Measurements from ENCODE around the gene GDNF. TPM values are rescaled to one million over a fixed set of nuclear protein-coding genes. Genes with fewer than 3 reads are reported as not detected.

Gene GDNF
- total and polyA plus RNA-seq, 2 donors (not counting 1 experiment from before 2014, with no cell fraction given) = not detected

- no peaks in the 10 kb centered on the region for H4K20me1 ChIP-seq (ENCODE audit: control insufficient read depth, insufficient read depth, low read length, poor library complexity, severe bottlenecking)
- no peaks in the 10 kb centered on the region for H3K4me1 ChIP-seq (ENCODE audit: control insufficient read depth in 2 of 2, insufficient read depth in 2 of 2, low read length in 2 of 2)
- DNase-seq (no peak), ATAC-seq (ENCODE audit: low read depth) (no peak)
- no peak overlapping the region for H3K9ac ChIP-seq (ENCODE audit: low read length)
- no peaks in the 10 kb centered on the region for H3K79me2 ChIP-seq (ENCODE audit: control insufficient read depth, insufficient read depth, low read length)
- intact Hi-C loops (cut with micrococcal nuclease) = no loop called here
- Mint-ChIP-seq H3K9me3 (ENCODE audit: insufficient read depth) (peaks cover 8% of the 10 kb centered on the region), H3K4me1 (no peaks in the 10 kb centered on the region), H3K27me3 (peaks cover 11% of the 10 kb centered on the region), H3K4me3 (no peak overlapping the region), H3K27ac (no peak overlapping the region)
- ChIA-PET POLR2A (no interaction called here), CTCF (no interaction called here)
- TF ChIP-seq EZH2 (IDR thresholded peaks at IDR 0.05; ENCODE audit: borderline replicate concordance, insufficient read depth, low read depth, low read length, poor library complexity, severe bottlenecking) (no peak), CTCF (IDR thresholded peaks at IDR 0.05) (no peak)
- H3K27ac ChIP-seq (ENCODE audit: low read length in 2 of 2) = no peak overlapping the region
- WGBS (ENCODE audit: insufficient coverage) = 92% methylated on average over 4 of the region's 6 CpGs
- H3K9me3 ChIP-seq (ENCODE audit: control extremely low read depth in 1 of 3, control insufficient read depth in 2 of 3, insufficient read depth in 1 of 3, low read length in 2 of 3) = peaks cover 0 to 12% (median 0%) of the 10 kb centered on the region in 3 donors
- no peak overlapping the region for H2AFZ ChIP-seq (ENCODE audit: insufficient read depth, low read depth, low read length, poor library complexity, severe bottlenecking)
- H3K4me2 ChIP-seq (replicated peaks; ENCODE audit: low read depth, low read length, poor library complexity, severe bottlenecking) = no peak overlapping the region
- H3K4me3 ChIP-seq (ENCODE audit: control extremely low read depth in 1 of 5, extremely low read depth in 1 of 5, insufficient read depth in 1 of 5, low read depth in 2 of 5, low read length in 4 of 5) = no peak overlapping the region
- H3K36me3 ChIP-seq (replicated peaks in 1 of 2; ENCODE audit: control extremely low read depth in 1 of 2, control insufficient read depth in 1 of 2, extremely low read depth in 1 of 2, insufficient read depth in 2 of 2, low read length in 1 of 2) = no peaks in the 10 kb centered on the region
- H3K27me3 ChIP-seq (replicated peaks in 1 of 4; ENCODE audit: control extremely low read depth in 1 of 4, control insufficient read depth in 3 of 4, insufficient read depth in 4 of 4, low read length in 3 of 4) = no peaks in the 10 kb centered on the region
These were observed 52.1 kb downstream of the GDNF start for GRCh38 chr5:37787742-37788141.

GRCh38 chr5:37786862-37787519 lies 52.9 kb downstream of the GDNF start:
- no peak overlapping the region for H3K9ac ChIP-seq (ENCODE audit: low read length)
- H3K27ac ChIP-seq (ENCODE audit: low read length in 2 of 2) = no peak overlapping the region
- ATAC-seq (ENCODE audit: low read depth) (no peak), DNase-seq (no peak)
- no peaks in the 10 kb centered on the region for H3K79me2 ChIP-seq (ENCODE audit: control insufficient read depth, insufficient read depth, low read length)
- intact Hi-C loops (cut with micrococcal nuclease) = no loop called here
- TF ChIP-seq CTCF (IDR thresholded peaks at IDR 0.05) (no peak), EZH2 (IDR thresholded peaks at IDR 0.05; ENCODE audit: borderline replicate concordance, insufficient read depth, low read depth, low read length, poor library complexity, severe bottlenecking) (no peak)
- peaks cover 11% of the 10 kb centered on the region for H3K27me3 Mint-ChIP-seq
- H3K27me3 ChIP-seq (replicated peaks in 1 of 4; ENCODE audit: control extremely low read depth in 1 of 4, control insufficient read depth in 3 of 4, insufficient read depth in 4 of 4, low read length in 3 of 4) = no peaks in the 10 kb centered on the region
- H2AFZ ChIP-seq (ENCODE audit: insufficient read depth, low read depth, low read length, poor library complexity, severe bottlenecking) = no peak overlapping the region
- H3K4me2 ChIP-seq (replicated peaks; ENCODE audit: low read depth, low read length, poor library complexity, severe bottlenecking) = no peak overlapping the region
- WGBS (ENCODE audit: insufficient coverage) = 86% methylated on average over 4 of the region's 5 CpGs
- H3K36me3 ChIP-seq (replicated peaks in 1 of 2; ENCODE audit: control extremely low read depth in 1 of 2, control insufficient read depth in 1 of 2, extremely low read depth in 1 of 2, insufficient read depth in 2 of 2, low read length in 1 of 2) = no peaks in the 10 kb centered on the region
- H3K27ac Mint-ChIP-seq = no peak overlapping the region
- no peaks in the 10 kb centered on the region for H3K4me1 Mint-ChIP-seq
- no peaks in the 10 kb centered on the region for H3K4me1 ChIP-seq (ENCODE audit: control insufficient read depth in 2 of 2, insufficient read depth in 2 of 2, low read length in 2 of 2)
- CTCF ChIA-PET = no interaction called here
- H3K9me3 Mint-ChIP-seq (ENCODE audit: insufficient read depth) = peaks cover 8% of the 10 kb centered on the region
- H3K4me3 Mint-ChIP-seq = no peak overlapping the region
- H4K20me1 ChIP-seq (ENCODE audit: control insufficient read depth, insufficient read depth, low read length, poor library complexity, severe bottlenecking) = no peaks in the 10 kb centered on the region
- POLR2A ChIA-PET = no interaction called here
- H3K9me3 ChIP-seq (ENCODE audit: control extremely low read depth in 1 of 3, control insufficient read depth in 2 of 3, insufficient read depth in 1 of 3, low read length in 2 of 3) = peaks cover 0 to 7% (median 0%) of the 10 kb centered on the region in 3 donors
- H3K4me3 ChIP-seq (ENCODE audit: control extremely low read depth in 1 of 5, extremely low read depth in 1 of 5, insufficient read depth in 1 of 5, low read depth in 2 of 5, low read length in 4 of 5) = no peak overlapping the region
